Hematopoietic multipotent progenitor cell treated with erythropoietin and hydrocortisone succinate and interleukin-3 and kit ligand, for 4 days (in vitro differentiated cells): Measurements from ENCODE around the gene TMC2.
"Not testable (repeated sequence)": the region's sequence is repeated elsewhere in the genome, so short reads cannot be mapped to it uniquely, and the experiment has no call there.

Experiments used
- DNase-seq: peaks from one replicate; pipeline ENCODE4 v3.0.0-alpha.2; 2015

TMC2 gene

DNA sequence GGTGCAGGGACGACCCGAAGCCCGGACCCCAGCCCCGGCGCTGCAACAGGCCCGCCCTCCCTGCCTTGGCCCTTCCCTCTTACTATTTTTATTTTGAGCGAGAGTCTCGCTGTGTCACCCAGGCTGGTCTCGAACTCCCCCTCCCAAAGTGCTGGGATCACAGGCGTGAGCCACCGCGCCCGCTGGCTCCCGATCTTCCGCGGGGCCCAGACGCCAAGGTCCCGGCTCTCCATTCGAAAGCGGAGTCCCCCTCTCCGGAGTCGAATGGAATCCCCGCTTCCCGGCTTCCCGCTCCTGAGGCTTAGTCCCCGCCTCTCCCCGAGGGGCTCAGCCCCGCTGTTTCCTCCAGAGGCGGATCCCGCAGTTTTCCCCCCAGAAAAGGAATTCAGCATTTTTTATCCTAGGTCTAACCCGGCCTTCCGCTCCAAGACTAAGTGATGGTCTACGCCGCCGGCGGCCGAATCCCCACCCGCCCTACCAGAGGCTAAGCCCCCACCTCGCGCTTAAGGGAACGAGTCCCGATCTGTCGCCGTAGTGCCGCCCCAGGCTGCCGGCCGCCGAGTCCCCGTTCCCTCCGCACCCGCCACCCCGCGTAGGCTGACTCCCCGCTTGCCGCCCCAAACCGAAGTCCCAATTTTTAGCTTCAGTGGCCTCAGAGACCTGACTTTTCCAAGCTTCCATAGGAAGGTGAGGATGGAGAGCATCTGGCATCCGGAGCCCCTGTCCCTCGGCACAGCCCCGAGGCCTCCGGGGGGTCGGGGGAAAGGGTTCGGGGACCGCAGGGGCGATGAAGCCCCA lies 11.5 kb upstream of the TMC2 start:
- peak; percentile 56 for DNase-seq

- not testable (repeated sequence) for DNase-seq
These were observed 10.2 kb upstream of the TMC2 start for GRCh38 chr20:2526218-2526583.

- no peak for DNase-seq
These were observed 8.6 kb upstream of the TMC2 start for GRCh38 chr20:2527762-2528161.

GRCh38 chr20:2528671-2529271 lies 7.6 kb upstream of the TMC2 start:
- DNase-seq, result no peak

- DNase-seq, result no peak
These were observed 3.3 kb upstream of the TMC2 start for GRCh38 chr20:2533118-2533517.

GRCh38 chr20:2535711-2536559 lies 438 bp upstream of the TMC2 start:
- DNase-seq, result no peak

GRCh38 chr20:2537101-2537500 lies 728 bp downstream of the TMC2 start:
- DNase-seq, result no peak

DNA sequence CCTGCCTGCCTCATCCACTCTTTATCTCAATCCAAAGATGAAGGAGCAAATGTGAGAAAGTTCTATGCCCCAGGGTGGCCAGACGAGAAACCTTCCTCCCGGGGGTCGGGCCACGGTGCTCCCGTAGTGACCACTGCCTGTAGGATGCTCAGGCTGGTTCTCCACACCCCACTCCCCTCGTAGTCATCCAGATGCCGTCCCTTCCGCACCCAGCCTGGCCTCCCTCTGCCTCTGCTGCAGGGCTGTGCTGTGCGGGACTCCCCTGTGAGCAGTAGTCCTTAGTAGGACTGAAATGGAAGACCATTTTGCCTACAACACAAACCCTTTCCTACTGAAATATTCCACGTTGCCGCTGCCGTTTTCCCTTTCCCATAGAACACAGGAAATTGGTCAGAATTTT lies 2.0 kb downstream of the TMC2 start:
- no peak for DNase-seq

- no peak for DNase-seq
These were observed 2.8 kb downstream of the TMC2 start for GRCh38 chr20:2538931-2539720.

DNA sequence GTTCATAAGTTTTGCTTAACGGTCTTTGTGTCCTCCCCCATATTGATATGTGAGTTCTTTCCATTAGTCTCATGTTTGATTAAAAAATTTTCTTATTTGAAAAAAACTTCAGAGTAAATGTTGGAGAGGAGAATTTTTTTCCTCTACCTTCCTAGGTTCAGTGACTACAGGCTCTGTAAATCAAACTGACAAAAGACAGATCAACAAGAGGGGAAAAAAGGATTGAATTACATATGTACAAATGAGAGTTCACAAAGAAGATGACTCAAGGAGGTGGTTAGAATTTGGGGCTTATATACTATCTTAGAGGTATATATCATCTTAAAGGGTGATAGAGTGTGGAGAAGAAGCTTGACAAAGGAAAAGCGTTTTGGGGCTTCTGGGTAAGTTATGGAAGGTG lies 5.6 kb downstream of the TMC2 start:
- no peak for DNase-seq

DNA sequence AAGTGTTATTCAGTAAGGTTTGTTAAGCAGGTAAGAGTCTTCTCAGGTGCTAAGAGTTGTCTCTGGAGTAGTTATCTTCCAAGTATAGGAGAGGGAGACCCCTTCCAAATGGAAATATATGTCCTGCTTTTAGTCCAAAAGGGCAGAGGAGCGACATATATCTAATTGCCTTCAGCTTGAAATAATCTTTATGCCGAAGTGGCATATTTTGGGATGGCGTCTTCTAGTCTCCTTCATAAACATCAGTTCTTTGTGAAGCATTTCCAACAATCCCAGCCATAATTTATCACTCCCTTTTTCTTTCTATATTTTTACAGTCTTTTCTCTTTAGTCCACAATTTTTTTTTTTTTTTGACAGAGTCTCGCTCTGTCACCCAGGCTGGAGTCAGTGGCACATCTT lies 6.0 kb downstream of the TMC2 start:
- DNase-seq, result no peak

GRCh38 chr20:2544211-2544610 lies 7.8 kb downstream of the TMC2 start:
- DNase-seq, result no peak

- no peak for DNase-seq
These were observed 9.2 kb downstream of the TMC2 start for GRCh38 chr20:2545594-2545993.

DNA sequence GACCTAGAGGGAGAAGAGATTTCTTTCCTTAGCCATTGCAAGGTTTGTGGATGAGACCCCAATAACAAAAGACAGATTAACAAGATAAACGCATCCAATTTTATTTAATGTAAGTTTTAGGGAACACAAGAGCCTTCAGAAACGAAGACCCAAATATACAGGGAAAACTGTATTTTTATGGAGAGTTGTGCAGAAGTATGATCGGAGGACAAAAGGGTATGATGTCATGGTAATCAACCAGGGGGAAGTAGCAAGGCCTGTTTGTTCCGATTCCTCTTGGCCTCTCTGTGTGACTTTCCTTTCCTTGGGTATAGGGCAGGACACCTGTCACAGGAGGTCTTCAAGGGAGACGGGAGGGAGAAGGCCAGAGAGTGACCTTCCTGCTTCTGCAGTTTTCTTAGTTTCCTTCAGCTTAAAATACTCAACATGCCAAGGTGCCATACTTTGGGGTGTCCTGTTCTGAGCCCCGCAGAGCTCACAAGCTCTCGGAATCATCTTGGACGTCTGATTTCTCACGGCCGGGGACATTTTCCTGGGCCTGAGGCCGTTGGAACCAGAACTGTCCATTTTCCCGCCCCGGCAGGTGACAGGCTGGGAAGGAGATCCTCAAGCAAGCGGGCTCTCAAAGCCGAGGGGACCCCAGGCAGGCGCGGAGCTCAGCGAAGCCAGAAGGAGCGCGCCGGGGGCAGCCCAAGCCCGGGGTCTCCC lies 21.7 kb downstream of the TMC2 start:
- no peak for DNase-seq

DNA sequence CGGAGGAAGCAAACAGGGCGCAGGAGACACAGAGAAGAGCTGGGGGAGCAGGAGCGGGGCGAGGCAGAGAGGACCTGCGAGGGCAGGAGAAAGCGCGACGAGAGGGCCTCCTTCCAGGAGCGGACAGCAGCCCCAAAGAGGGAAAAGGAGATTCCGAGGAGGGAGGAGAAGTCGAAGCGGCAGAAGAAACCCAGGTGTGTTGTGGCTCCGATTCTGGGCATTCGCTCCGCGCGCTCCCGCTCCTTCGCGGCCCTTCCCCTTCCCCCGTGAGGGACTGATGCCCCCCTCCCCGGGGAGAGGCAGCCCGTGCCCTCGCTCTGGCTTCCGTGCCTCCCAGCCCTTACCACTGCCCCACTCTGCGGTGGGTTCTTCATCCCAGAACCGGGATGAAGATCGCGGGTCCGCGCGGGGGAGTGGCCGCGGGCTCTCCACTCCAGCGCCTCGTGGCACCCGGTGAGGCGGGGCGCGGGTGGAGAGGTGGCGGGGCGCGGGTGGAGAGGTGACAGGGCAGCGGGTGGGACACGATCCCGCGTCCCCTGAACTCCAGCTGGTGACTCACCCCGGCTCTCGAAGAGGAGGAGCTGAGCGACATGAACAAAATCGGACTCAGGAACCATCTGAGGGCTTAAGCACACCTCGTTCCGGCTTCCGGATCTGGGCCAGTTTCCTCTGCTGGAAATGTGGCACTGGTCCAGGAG lies 22.4 kb downstream of the TMC2 start:
- DNase-seq, result no peak

- DNase-seq, result no peak
These were observed 22.9 kb downstream of the TMC2 start for GRCh38 chr20:2559279-2559626.

DNA sequence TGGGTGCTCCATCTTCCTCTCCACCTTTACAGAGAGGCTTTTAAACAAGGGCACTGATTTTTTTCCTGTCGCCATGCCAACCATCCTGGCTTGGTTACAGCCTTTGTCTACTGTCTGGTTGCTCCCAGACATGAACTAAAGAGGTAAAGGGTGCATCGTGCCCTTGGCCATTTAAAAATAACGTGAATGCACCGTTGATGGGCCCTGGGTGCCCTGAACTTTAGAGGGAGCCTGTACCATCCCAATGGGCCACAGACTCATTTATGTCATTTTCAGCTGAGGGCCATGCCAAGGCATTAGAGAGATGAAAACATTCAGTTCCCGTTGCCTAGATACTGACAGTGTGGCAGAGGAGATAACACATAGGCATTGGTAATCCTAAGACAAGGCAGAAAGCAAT lies 23.3 kb downstream of the TMC2 start:
- peak; percentile 50 for DNase-seq

DNA sequence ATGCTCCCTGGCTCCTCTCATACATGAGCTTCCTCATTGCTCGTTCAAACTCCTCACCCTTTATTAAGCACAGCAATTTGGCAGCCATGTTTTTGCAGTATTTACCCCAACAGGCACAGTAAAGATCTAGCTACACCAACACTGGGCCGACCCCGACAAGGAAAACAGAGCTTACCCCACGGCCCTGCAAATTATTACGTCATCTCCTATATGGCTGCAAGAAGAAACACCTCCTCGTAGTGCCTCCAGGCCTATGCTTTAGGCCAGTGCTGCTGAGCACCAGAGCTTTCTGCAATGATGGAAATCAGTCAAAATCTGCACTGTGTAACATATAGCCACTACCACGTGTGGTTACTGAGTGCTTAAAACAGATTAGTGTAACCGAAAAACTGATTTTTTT lies 26.7 kb downstream of the TMC2 start:
- DNase-seq, result no peak

DNA sequence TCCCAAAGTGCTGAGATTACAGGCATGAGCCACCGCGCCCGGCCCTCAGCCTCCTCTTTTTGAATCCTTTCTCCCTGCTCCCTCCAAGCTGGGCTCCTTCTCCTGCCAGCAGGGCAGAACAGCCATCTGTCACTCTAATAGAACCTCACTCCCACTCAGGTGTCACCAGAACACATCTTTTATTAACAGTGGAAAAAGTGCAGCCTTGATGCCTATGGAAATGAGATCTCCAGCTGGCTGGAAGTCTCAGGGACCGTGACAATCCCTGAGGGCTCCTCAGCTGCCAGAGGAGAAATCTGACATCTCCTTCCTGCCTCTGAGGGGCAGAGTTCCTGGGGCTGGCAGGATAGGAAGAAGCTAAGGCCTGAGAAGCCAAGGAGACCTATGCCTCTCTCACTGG lies 28.0 kb downstream of the TMC2 start:
- DNase-seq, result no peak

GRCh38 chr20:2575682-2576081 lies 39.3 kb downstream of the TMC2 start:
- no peak for DNase-seq

GRCh38 chr20:2576317-2576727 lies 39.9 kb downstream of the TMC2 start:
- no peak for DNase-seq
